Neutrophil (primary cell): Measurements from ENCODE around the gene PPP2R2D.

Source experiments
- H3K27ac ChIP-seq: fragments of 200-600 bp; sonication (generic); 2 replicates; pipeline ENCODE4 v1.5.1; 2016; ENCODE audit warnings: mild to moderate bottlenecking, moderate library complexity
- H3K27me3 ChIP-seq: fragments of 200-600 bp; sonication (generic); 2 replicates; pipeline ENCODE4 v1.6.0; 2016; ENCODE audit warnings: mild to moderate bottlenecking
- H3K36me3 ChIP-seq: fragments of 200-600 bp; sonication (generic); 2 replicates; pipeline ENCODE4 v1.5.1; 2017
- H3K4me1 ChIP-seq, 2 experiments: fragments of 200-600 bp in 1 of 2; sonication (generic) in 1 of 2; 1 replicate in 1 of 2; 2 replicates in 1 of 2; pipeline versions ENCODE4 v1.5.1 to v1.6.1; 2013 to 2016; ENCODE audit warnings: low read depth in 1 of 2, low read length in 1 of 2, mild to moderate bottlenecking in 1 of 2, moderate library complexity in 1 of 2; ENCODE audit not compliant: control insufficient read depth in 1 of 2, insufficient read depth in 1 of 2
- H3K4me3 ChIP-seq, 2 experiments: fragments of 200-600 bp in 1 of 2; sonication (generic) in 1 of 2; 1 replicate in 1 of 2; 2 replicates in 1 of 2; pipeline ENCODE4 v1.5.1; 2013 to 2016; ENCODE audit warnings: low read depth in 1 of 2, low read length in 1 of 2, mild to moderate bottlenecking in 1 of 2, moderate library complexity in 1 of 2
- H3K9me3 ChIP-seq: fragments of 200-600 bp; sonication (generic); 2 replicates; pipeline ENCODE4 v1.5.1; 2016
- CTCF ChIP-seq: fragments of 200-600 bp; sonication (generic); IDR thresholded peaks from 2 replicates; pipeline ENCODE4 v1.5.1; 2016; ENCODE audit warnings: antibody characterized with exemption

Gene PPP2R2D

DNA sequence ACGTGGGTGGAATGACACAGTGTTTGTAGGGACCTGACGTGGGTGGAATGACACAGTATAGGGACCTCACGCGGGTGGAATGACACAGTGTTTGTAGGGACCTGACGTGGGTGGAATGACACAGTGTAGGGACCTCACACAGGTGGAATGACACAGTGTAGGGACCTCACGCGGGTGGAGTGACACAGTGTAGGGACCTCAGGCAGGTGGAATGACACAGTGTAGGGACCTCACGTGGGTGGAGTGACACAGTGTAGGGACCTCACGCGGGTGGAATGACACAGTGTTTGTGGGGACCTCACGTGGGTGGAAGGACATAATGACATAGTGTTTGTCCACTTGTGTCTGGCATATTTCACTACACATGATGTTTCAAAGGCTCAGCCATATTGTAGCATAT lies 19.3 kb downstream of the PPP2R2D start:
- H3K4me3 ChIP-seq: no peak overlapping the region

DNA sequence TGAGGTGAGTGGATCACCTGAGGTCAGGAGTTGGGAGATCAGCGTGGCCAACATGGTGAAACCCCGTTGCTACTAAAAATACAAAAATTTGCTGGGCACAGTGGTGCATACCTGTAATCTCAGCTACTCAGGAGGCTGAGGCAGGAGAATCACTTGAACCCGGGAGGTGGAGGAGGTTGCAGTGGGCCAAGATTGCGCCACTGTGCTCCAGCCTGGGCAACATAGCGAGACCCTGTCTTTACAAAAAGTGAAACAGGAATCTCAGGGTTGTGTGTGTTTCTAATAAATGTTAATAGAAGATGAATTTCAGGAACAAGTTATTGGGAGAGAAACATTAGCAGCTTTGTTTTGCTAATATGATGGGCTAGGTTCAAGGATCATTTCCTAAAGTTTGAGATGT lies 19.9 kb downstream of the PPP2R2D start:
- no peak overlapping the region for H3K4me3 ChIP-seq
- H3K4me1 ChIP-seq: peaks cover 16 to 19% of the 10 kb centered on the region in 2 experiments
- TF ChIP-seq CTCF: no peak
- no peaks in the 10 kb centered on the region for H3K36me3 ChIP-seq
- no peaks in the 10 kb centered on the region for H3K9me3 ChIP-seq
- no peak overlapping the region for H3K27ac ChIP-seq
- H3K27me3 ChIP-seq: no peaks in the 10 kb centered on the region

More for the DNA sequence above, 19.3 kb downstream of the PPP2R2D start:
- H3K27ac ChIP-seq: no peak overlapping the region
- peaks cover 11 to 13% of the 10 kb centered on the region in 2 experiments for H3K4me1 ChIP-seq
- no peaks in the 10 kb centered on the region for H3K27me3 ChIP-seq
- H3K9me3 ChIP-seq: no peaks in the 10 kb centered on the region
- no peaks in the 10 kb centered on the region for H3K36me3 ChIP-seq
- no peak for TF ChIP-seq CTCF

GRCh38 chr10:131921184-131921583 lies 20.4 kb downstream of the PPP2R2D start:
- H3K27ac ChIP-seq: no peak overlapping the region
- peaks cover 19 to 24% of the 10 kb centered on the region in 2 experiments for H3K4me1 ChIP-seq
- H3K27me3 ChIP-seq: no peaks in the 10 kb centered on the region
- no peaks in the 10 kb centered on the region for H3K36me3 ChIP-seq
- H3K4me3 ChIP-seq: no peak overlapping the region
- no peak for TF ChIP-seq CTCF
- no peaks in the 10 kb centered on the region for H3K9me3 ChIP-seq

DNA sequence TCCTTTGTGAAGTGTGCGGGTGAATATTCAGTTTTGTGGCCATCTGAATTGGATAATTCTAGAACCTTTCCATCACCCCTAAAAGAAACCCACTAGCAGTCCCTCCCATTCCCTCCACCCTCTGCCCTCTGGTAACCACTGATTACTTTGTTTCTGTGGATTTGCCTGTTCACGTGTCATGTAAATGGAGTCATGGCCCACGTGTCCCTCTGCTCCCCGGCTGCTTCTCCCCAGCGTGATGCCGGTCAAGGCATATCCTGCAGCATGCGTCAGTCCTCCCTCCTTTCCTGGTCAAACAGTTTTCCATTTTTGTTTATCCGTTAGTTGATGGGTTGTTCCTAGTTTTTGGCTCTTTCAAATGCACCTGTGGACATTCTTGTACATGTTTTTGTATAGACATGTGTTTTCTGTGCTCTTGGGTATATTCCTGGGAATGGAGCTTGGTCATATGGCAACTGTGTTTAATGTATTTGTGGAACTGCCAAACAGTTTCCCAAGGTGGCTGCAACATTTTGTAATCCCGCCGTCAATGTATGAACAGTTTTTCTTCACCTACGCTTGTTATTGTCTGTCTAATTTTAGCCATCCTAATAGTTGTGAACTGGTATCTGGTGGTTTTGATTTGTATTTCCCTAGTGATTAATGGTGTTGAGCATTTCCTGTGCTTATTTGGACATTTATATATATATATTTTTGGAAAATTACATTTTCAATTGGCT lies 22.4 kb downstream of the PPP2R2D start:
- no peak for TF ChIP-seq CTCF

DNA sequence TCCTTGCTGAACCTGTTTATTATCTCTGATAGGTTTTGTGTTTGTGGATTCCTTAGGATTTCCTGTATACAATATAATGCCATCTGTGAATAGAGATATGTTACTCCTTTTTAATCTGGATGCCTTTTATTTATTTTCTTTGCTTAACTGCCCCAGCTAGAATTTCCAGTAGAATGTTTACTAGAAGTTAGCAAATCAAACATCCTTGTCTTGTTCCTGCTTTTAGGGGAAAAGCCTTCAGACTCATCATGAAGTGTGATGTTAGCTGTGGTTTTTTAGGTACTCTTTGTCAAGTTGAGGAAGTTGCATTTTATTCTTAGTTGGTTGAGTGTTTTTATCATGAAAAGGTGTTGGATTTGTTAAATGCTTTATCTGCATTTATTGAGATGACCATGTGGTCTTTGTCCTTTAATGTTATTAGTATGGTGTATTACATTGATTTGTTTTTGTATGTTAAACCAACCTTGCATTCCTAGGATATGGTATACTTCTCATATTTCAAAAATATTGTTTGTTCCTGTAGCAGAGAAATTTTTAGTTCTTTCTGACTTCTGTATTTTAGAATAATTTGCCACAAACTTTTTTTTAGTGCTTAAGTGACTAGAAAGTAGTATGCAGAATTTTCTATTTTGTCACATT lies 24.3 kb downstream of the PPP2R2D start:
- no peaks in the 10 kb centered on the region for H3K36me3 ChIP-seq
- H3K9me3 ChIP-seq: no peaks in the 10 kb centered on the region
- H3K27ac ChIP-seq: peak overlapping the region; percentile 73
- TF ChIP-seq CTCF: no peak
- peak overlapping the region in 1 of 2 experiments; percentile 2 for H3K4me3 ChIP-seq
- peaks cover 26 to 33% of the 10 kb centered on the region in 2 experiments for H3K4me1 ChIP-seq
- no peaks in the 10 kb centered on the region for H3K27me3 ChIP-seq

More for the DNA sequence above, 22.4 kb downstream of the PPP2R2D start:
- Histone ChIP-seq H3K4me1 (peaks cover 22 to 29% of the 10 kb centered on the region in 2 experiments), H3K9me3 (no peaks in the 10 kb centered on the region), H3K27me3 (no peaks in the 10 kb centered on the region), H3K4me3 (no peak overlapping the region), H3K36me3 (no peaks in the 10 kb centered on the region), H3K27ac (no peak overlapping the region)
